ENCODE results near the gene PHKB. TPM values are rescaled to one million over a fixed set of nuclear protein-coding genes. Genes with fewer than 3 reads are reported as not detected.
"Not testable (repeated sequence)": the region's sequence is repeated elsewhere in the genome, so short reads cannot be mapped to it uniquely, and the experiment has no call there.

The PHKB gene
- 72.8 TPM for total RNA-seq
- long read RNA-seq, full-length matches to known transcripts, result 41 of 61 reads
- long read RNA-seq, partial matches to known transcripts, result 10 of 61 reads
- long read RNA-seq, other reads (novel, unspliced or antisense), result 10 of 61 reads

GRCh38 chr16:47460711-47461597 lies at the start of gene PHKB, which contains the start of gene ITFG1:
PHKB (plus strand) TSS chr16:47461331; CDS start chr16:47461351, 20 bp downstream.
ITFG1 (minus strand) TSS chr16:47461063; CDS start chr16:47461045, 18 bp downstream.
- intact Hi-C loops (cut with DNase I), result loop anchor here (2.0 to 10.0 kb wide), 2 partner anchors 32 to 184 kb away; no protein-coding TSS in a partner anchor
- peak; percentile 98 for DNase-seq (ENCODE audit: missing footprints)
- peak; percentile 96 for ATAC-seq

DNA sequence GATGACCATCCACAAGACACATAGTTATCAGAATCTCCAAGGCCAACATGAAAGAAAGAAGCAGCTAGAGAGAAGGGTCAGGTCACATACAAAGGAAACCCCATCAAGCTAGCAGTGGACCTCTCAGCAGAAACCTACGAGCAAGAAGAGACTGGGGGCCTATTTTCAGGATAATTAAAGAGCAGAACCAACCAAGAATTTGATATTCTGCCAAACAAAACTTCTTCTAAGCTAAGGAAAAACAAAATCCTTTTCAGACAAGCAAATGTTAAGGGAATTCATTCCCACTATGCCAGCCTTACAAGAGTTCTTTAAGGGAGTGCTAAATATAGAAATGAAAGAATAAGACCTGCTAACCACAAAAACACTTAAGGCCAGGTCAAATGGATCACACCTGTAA lies 48.1 kb upstream of the PHKB start:
- ATAC-seq, result no peak
- intact Hi-C loops (cut with DNase I), result no loop called here
- no peak for DNase-seq (ENCODE audit: missing footprints)

DNA sequence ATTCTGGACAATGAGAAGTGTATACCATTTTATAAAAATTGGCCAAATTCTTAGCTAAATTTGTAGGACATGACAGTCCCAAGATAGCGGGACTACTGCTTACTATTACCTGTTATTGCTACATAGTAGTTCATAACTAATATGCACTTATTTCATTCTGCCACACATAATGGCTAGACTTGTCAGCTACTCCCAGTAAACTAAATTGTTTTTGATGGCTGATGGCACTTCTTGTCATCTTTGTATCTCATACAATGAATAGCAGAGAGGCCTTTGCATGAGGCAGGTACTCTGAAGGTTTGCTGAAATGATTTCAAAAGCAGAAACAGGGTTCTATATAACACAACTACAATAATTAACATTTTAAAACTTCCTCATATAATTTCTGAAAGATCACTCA lies 44.3 kb upstream of the PHKB start:
- ATAC-seq, result no peak
- intact Hi-C loops (cut with DNase I), result no loop called here

DNA sequence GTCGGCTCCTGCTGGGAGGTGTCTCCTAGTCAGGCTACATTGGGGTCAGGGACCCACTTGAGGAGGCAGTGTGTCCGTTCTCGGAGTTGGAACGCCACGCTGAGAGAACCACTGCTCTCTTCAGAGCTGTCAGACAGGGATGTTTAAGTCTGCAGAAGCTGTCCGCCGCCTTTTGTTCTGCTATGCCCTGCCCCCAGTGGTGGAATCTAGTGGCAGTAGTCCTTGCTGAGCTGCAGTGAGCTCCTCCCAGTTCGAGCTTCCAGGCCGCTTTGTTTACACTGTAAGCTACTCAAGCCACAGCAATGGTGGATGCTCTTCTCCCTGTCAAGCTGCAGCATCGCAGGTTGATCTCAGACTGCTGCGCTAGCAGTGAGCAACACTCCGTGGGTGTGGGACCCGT lies 36.3 kb upstream of the PHKB start:
- no peak for DNase-seq (ENCODE audit: missing footprints)
- intact Hi-C loops (cut with DNase I), result no loop called here

More for the DNA sequence above, 44.3 kb upstream of the PHKB start:
- DNase-seq (ENCODE audit: missing footprints), result no peak

DNA sequence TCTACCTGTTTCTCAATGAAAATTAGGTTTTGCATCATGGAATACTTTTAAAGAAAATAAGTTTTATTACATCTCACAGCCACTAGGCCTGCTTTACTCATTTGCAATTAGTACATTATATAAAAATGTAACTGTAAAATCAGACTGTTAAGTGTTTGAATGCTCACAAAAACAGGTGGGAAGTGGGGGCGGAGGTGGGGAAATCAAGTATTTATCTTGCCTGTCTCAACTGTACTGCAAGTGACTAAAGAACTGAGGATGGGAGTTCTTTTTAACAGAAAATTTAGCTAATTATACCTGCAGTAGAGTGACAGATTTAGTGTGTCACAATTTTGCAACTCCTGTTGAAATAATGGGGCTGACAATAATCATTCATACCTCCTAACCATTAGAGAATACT lies 34.3 kb upstream of the PHKB start:
- no peak for DNase-seq (ENCODE audit: missing footprints)
- no peak for ATAC-seq
- intact Hi-C loops (cut with DNase I), result no loop called here

More for the DNA sequence above, 36.3 kb upstream of the PHKB start:
- no peak for ATAC-seq

DNA sequence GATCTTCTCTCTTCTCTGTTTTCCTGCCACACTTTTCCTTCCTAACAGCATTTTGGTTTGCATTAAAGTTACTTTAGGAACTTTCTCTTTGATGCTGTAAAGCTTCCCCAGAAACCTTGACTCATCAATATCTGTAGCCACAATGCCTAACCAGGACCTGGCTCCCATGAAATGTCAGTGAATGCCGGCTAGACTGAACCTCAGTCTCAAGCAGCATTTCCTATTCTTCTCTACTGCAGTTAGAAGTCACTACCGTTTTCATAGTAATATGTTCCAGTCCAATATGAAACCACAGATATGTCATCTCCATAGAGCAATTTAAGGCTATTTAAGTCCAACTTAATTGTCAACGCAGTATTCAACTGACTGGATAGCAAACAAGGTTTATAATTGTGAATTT lies 29.2 kb upstream of the PHKB start:
- no peak for ATAC-seq
- intact Hi-C loops (cut with DNase I), result no loop called here
- DNase-seq (ENCODE audit: missing footprints), result no peak

GRCh38 chr16:47434274-47434673 lies 26.9 kb upstream of the PHKB start:
- DNase-seq (ENCODE audit: missing footprints); intact Hi-C loops (cut with DNase I); ATAC-seq: not testable (repeated sequence)

GRCh38 chr16:47440066-47440465 lies 21.1 kb upstream of the PHKB start:
- intact Hi-C loops (cut with DNase I); DNase-seq (ENCODE audit: missing footprints); ATAC-seq: not testable (repeated sequence)

DNA sequence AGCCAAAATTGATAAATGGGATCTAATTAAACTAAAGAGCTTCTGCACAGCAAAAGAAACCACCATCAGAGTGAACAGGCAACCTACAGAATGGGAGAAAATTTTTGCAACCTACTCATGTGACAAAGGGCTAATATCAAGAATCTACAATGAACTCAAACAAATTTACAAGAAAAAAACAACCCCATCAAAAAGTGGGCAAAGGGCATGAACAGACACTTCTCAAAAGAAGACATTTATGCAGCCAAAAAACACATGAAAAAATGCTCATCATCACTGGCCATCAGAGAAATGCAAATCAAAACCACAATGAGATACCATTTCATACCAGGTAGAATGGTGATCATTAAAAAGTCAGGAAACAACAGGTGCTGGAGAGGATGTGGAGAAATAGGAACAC lies 18.2 kb upstream of the PHKB start:
- intact Hi-C loops (cut with DNase I); DNase-seq (ENCODE audit: missing footprints); ATAC-seq: not testable (repeated sequence)

GRCh38 chr16:47446431-47446830 lies 14.7 kb upstream of the PHKB start:
- intact Hi-C loops (cut with DNase I), result no loop called here
- DNase-seq (ENCODE audit: missing footprints) (no peak), ATAC-seq (no peak)

- DNase-seq (ENCODE audit: missing footprints) (no peak), ATAC-seq (no peak)
- intact Hi-C loops (cut with DNase I), result no loop called here
Measured at GRCh38 chr16:47448830-47449575, 12.1 kb upstream of the PHKB start.

DNA sequence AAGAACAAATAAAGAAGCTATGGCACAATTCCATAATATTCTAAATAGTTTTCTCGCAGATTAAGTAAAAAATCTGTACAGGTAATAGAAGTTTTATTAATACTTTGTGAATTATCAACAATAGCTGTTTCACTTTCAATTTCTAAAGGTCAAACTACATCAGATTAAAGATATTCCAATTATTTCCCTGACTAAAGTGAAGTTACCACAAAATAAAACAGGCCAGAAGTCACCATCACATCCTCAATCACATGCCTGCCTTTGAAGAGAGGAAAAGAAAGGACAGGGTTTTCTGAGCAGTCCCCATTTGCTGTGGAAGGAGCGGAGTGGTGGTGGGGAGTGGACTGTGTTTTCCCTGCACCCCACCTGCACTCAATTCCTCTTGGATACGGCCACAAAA lies 11.3 kb upstream of the PHKB start:
- ATAC-seq, result no peak
- intact Hi-C loops (cut with DNase I), result no loop called here

DNA sequence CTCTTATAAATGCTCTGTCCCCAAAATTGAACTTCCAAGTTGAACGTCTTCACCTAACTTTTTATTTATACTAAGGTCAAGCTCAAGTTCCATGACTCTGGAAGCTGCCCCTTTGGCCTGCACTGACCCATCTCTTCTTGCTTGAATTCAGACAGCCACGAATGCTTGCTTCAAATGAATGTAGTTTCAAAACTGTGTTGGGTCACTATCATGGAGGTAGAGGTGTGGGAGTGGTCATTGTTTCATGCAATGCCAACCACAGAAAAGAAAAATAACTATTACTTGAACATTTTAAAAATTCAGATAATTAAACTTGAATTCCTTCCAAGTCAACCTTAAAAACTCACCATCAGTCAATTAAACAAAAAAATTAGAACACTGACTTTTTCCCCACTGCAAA lies 2.8 kb upstream of the PHKB start:
- DNase-seq (ENCODE audit: missing footprints) (no peak), ATAC-seq (no peak)
- intact Hi-C loops (cut with DNase I), result no loop called here

More for the DNA sequence above, 11.3 kb upstream of the PHKB start:
- no peak for DNase-seq (ENCODE audit: missing footprints)

DNA sequence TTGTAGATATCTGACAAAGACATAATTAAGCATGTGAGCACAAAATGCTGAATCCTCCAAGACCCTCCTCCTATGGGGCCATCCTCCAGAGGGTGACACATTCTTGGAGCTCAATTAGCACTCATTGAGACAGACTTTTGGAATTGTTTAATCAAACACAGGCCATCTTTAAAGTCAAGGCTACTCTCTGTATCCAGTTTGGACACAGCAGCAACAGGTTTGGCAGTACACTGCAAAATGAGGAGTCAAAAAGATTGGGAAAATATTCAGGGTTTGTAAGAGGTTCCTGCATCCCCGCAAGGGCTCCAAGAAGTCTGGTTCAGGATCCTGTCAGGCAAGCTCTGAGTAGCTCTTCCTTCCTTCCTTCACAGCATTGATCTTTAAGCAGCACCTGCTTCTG lies 1.5 kb upstream of the PHKB start:
- DNase-seq (ENCODE audit: missing footprints) (no peak), ATAC-seq (no peak)
- intact Hi-C loops (cut with DNase I), result loop anchor here (2.0 to 10.0 kb wide), 2 partner anchors 33 to 185 kb away; no protein-coding TSS in a partner anchor

DNA sequence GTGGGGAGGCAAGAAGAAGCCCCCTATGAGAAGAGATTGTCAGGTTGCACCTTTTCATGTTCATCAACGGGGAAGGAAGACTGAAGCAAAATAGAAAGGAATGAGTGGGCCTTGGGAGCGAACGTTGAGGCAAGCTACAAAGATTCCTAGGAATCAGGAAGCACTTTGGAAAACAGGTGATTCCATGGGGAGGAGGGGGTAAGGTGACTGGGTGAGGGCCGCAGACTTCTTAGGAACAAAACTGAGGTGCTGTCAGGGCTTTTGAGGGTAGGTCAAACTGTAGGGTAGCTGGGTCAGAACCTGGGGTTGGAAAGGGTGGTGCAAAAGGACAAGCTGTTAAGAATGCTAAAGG lies 796 bp upstream of the PHKB start:
- ATAC-seq, result peak; percentile 2
- no peak for DNase-seq (ENCODE audit: missing footprints)
- intact Hi-C loops (cut with DNase I), result loop anchor here (2.0 to 10.0 kb wide), 2 partner anchors 32 to 184 kb away; no protein-coding TSS in a partner anchor

DNA sequence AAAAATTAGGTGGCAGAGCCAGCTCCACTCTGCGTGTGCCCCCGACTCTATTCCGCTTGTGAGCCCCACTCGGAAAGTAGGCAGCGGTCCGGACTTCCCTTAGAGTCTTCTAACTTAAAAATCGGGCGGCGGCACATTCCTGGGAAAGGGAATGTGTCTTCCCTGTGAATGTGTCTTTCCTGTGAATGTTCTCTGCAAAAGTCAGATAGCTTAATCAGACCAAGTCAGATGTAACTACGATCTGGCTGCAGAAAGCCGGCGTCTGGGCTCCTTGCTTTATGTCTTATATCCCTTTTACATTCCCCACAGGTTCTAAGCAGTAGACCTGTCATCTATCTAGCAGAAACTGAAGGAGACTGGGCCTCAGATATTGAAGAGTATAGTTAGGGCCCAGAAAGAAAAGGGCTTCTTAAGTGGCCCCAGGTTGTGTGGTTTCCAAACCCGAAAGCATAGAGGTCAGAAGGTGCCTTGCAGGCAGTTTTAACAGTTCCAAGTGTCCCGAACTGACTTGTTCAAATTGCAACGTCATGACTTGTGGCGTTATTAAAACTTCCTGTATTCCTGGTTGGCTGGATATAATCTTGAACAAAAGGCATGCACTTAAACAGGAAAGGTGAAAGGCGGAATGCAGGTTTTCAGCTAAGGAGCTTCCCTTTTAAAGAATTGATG lies 601 bp downstream of the PHKB start:
- ATAC-seq (peak; percentile 49), DNase-seq (ENCODE audit: missing footprints) (no peak)
- intact Hi-C loops (cut with DNase I), result loop anchor here (2.0 to 10.0 kb wide), 2 partner anchors 31 to 183 kb away; no protein-coding TSS in a partner anchor

- intact Hi-C loops (cut with DNase I), result loop anchor here (1.0 to 10.0 kb wide), 2 partner anchors 54 to 181 kb away; no protein-coding TSS in a partner anchor
- ATAC-seq (no peak), DNase-seq (ENCODE audit: missing footprints) (no peak)
Measured at GRCh38 chr16:47463771-47464624, 2.9 kb downstream of the PHKB start.
